Stimulated activated CD4-positive, alpha-beta T cell treated with anti-CD3 and anti-CD28 coated beads, Interleukin-15, amount 100 ng/mL, for 24 hours (primary cell): ENCODE data around the gene MB21D2.

Experiments used
- DNase-seq: peaks from one replicate; pipeline ENCODE4 v3.0.0-alpha.2; 2020

The MB21D2 gene

DNA sequence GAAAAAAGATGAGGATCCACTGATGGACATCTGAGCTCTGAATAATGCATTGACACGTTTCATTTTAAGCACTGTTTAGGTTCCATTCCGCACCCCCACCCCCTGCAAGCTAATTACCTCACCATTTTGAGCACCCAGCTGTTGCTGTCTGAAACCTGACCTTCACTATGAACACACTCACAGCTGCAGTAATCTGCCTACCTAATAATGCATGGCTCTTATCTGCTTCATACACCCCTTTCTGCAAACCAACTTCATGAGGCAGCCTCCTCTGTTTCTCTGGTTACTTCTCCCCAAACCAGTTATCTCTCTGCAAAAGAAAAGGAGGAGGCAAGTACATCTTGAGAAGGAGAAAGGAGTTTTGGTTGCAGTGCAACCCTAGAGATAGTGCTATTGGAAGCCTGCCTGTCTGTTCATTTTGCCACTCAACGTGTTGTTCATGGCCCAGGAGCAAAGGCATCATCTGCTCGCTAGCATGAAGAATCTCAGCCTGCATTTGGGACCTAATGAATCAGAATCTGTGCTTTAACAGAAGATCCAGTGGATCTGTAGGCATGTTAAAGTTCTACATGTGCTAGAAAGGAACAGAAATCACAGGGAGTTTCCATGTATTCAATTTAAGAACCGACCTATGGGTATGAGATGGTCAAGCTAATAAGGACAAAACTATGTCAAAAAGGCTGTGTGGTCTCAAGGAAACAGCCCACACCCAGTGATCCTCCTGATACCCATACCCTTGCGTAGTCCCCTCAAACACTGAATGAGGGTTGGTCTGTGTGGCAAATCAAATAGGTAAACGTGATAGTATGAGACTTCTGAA is 87.2 kb downstream of the MB21D2 start:
- no peak for DNase-seq

DNA sequence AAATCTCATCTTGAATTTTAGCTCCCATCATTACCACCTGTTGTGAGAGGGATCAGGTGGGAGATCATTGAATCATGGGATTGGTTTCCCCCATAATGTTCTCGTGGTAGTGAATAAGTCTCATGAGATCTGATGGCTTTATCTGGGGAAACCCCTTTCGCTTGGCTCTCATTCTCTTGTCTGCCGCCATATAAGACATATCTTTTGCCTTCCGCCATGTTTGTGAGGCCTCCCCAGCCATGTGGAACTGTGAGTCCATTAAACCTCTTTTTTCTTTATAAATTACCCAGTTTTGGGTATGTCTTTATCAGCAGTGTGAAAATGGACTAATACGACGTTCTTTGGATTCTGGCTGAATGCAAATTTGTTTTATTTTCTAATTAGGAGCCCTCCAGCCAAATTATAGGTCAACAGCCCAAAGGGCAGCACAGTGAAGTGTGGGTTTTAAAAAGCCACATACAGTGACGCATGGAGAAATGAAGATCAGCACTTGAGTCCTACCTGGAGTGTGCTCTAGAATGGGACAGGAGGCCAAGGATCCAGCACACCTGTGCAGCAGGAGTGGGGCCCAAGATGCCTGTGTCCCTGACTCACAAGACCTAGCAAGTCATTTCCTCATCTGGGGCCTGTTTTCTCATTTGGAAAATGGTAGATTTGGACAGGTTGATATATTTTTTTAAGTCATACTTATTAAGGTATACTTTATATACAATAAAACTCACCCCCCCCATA is 89.6 kb downstream of the MB21D2 start:
- no peak for DNase-seq

DNA sequence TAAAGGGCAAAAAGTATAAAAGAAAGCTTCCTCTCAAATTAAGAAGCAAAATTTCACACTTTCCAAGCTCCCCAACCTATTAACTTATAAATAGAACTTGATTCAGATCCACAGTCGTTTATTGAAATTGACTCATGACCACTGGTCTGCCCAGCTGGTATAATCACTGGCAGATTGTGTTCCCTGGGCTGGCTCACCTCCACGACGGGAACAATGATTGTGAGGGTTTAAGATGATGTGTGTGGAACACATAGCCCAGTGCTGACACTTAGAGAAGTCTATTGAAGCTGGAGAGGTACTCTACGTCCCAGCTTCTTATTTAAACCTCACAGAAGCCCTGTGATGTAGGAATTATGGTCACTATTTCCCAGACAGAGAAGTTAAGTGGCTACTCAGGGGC is 90.4 kb downstream of the MB21D2 start:
- no peak for DNase-seq

DNA sequence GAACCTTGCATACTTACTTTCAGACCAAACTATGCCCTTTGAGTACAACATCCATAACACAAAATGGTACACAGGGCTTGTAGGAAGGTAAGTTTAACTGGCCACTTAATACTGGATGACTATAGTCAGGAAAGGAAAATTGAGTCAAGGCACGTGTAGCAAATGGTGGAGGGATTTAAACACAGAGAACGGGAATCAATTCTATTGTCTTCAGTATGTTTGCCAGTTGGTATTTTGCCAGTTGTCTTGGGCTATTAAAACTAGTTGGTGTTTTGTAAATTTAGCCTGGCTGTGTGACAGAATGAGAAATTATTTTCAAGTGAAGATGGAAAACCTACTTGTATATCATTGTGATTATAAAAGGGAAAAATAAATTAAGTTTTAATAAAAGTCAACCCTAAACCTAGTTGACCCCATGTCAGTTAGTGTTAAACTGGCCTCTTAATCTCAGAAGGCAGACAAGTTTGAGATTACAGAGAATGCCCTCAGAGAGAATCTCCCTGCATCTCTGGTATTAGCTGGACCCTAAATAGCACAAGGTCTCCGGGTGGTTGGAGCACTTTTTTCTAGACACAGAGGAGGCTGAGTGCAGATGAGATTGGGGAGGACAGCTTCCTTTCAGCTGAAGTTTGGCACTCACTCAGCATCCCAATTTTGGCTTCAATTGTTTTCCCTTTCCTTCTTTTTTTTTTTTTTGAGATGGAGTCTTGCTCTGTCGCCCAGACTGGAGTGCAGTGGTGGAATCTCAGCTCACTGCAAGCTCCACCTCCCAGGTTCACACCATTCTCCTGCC is 91.2 kb downstream of the MB21D2 start:
- DNase-seq, result no peak

- DNase-seq, result no peak
These were observed 91.9 kb downstream of the MB21D2 start for GRCh38 chr3:192825657-192826200.

GRCh38 chr3:192825216-192825615 is 92.4 kb downstream of the MB21D2 start:
- DNase-seq, result no peak

DNA sequence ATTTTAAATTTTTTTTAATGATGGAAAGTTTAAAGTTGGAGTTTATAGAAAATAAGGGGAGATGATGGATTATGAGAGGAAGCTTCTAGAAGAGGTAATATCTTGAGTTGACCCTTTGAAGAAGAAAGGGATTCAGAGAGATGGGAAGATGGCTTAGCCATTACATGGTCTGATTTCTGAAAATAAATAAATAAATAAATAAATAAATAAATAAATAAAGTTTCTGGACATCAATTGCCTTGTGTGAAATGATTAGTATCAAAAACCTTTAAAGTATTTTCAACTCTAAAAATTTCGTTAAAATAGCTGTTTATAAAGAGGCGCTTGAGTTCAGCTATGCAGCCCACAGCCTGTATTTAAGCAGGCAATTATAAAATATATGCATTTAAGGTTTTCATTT is 93.3 kb downstream of the MB21D2 start:
- DNase-seq, result no peak

DNA sequence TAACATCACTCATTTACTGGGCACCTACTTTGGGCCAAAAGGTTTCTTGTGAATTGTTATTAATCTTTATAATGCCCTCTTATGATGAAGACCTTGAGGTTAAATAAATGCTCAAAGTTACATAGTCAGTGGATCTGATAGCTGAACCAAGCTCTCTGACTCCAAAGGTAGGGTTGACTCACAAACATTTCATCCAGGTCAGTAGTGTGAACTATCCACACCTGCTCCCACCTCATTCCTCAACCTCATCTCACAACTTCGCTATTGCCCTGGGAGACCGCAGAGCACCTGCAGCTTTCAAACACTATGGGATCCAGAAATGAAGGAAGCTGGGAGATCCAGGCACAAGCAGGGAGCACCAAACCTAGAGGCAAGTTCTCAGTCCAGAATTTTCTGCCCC is 96.5 kb downstream of the MB21D2 start:
- DNase-seq, result no peak

DNA sequence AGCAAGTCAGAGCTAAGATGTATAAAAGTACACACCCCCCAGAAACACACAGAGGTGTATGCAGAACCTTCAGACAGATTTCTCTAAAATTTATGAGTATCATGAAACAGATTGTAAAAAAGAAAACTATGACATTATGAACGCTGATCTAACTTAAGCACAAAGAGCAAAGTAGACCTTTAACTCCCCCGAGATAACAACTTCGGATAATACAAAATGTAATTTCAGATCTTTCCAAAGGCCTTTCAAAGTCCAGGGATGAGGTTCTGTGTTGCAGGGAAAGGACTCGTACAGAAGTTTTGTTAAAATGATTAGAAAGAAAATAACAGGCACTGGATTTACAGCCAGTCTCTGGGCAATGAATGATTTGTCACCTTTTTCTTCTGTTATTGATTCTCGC is 97.5 kb downstream of the MB21D2 start:
- DNase-seq, result no peak

GRCh38 chr3:192819001-192819569 is 98.6 kb downstream of the MB21D2 start:
- peak; percentile 63 for DNase-seq

DNA sequence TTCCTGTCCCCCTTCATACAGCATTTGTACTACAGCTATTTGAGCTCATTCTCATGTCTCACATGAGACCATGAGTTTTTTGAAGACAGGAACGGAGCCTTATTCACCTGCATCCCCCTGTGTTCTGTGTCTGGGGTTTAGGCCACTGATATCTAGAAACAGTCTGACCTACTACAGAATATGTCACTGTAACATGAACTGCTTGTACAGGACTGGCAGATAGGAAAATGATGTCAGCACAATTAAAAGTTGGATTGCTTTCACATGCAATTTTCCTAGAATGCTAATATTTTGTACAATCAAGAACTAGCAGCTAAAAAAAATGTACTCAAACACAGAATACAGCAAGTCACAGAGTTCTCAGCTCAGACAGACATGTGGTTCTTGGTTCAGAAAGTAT is 99.5 kb downstream of the MB21D2 start:
- DNase-seq, result no peak

DNA sequence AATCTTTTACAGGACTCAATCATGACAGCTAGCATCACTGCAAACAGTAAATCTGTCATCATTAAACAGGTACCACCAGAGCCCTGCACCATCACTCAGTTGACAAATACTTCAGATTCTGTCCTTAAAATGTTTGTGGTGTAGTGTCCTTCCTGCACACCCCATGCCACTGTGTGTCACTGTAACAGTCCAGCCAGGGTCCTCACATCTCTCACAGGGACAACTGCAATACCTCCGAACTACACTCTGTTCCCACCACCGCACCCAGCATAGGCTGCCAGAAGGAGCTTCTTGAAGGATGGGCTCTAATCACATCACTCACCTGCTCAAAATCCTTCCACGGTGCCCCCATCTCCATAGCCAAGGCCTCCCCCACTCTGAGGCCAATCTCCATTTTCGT is 100.2 kb downstream of the MB21D2 start:
- no peak for DNase-seq

DNA sequence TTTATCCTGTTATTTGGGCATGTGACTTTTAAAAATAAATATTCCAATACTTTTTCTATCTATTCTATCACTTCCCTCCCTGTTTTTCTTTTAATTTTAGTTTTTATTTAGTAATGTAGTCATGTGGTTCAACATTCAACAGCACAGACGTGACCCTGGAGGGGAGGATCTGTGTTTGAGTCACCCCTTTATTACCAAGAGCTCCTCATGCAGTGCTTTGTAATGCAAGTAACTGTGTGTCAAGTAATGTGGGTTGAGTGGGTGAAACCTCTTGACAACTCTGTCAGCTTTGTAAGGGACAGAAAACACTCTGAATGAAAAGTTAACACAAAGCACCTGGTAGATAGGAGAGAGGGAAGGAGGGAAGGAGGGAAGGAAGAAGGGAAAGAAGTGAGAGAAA is 100.6 kb downstream of the MB21D2 start:
- peak; percentile 19 for DNase-seq

- no peak for DNase-seq
These were observed 101.3 kb downstream of the MB21D2 start for GRCh38 chr3:192816351-192816750.

GRCh38 chr3:192812743-192813383 is 104.8 kb downstream of the MB21D2 start:
- peak; percentile 17 for DNase-seq

DNA sequence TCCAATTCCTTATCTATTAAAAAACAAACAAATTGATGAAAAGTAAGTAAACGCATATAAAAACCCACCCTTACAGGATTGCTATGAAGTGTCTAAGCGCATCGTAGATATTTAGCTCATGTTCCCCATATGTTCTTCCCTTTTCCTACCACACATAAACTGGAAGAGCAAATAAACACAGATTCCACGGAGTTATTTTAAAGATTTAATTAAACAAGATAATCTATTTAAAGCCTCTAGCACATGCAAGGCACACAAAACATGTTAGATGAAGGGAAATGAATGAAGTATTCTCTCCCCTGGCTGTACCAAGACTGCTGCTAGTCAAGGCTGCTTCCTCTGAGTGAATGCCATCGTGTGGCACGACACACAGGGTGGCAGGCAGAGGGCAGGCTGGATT is 111.9 kb downstream of the MB21D2 start:
- DNase-seq, result no peak

GRCh38 chr3:192804502-192804901 is 113.2 kb downstream of the MB21D2 start:
- no peak for DNase-seq

DNA sequence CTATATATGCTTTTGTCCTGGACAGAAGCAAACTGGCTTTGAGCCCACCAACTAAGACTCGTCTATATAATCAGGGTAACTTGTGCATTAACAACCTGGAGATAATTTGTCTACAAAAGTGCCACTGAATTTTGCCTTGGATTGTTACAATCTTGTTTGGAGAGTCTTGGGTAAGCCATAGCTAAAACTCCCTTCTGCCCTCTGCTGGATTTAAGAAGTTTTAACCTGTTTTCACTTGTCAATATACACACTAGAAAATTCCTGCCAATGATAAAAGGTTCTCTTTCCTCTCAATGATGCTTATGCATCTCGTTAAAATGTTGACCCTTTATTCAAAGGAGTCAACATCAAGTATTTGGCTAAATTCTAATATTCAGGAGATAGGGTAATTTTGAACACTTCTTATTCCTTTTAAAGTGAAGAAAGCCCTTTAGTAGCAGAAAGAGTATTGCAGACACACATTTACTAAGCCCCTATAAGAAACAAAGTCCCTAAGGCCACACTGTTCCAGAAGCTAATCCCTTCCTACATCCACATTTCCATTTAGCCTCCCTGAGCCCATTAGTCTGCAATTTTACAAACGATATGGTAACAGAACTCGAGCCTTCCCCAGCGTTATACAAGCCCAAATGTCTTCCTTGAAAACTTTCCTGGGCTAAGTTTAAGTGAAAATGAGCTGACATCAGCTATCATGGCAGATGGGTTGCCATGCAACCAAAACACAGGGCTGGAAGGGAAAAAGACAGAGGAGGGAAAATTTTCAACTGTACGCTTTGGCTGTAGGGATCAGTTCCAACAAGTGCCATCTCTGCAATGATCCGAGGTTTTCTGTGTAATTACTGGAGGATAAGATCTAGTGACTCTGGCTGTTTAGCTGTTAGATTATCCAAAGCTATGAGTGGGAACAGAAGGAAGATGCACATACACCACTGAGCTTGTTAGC is 114.4 kb downstream of the MB21D2 start:
- no peak for DNase-seq

- DNase-seq, result no peak
These were observed 115.7 kb downstream of the MB21D2 start for GRCh38 chr3:192801985-192802384.

- DNase-seq, result no peak
These were observed 117.9 kb downstream of the MB21D2 start for GRCh38 chr3:192799721-192800120.

DNA sequence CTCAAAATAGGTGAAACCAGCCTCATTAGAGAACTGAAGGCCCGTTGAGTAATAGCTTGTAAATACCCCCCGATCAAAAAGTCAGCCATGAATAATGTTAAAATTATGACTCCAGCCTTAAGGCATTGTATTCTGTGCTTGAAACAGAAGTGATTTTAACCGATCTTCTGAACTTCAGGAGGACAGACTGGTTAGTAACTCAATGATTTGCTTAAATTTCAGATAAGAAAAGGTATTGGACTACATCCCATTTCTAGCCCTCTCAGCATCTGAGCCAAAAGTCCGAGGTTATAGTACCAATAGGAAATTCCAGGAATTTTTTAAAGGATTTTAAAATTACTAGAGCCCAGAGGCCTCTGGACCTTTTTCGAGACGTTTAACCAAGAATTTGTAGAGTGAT is 122.6 kb downstream of the MB21D2 start:
- DNase-seq, result no peak
